A673 (cell line): ENCODE results near the gene SINHCAF.

Experiments used
- CTCF ChIP-seq: fragments of 300-800, 200-600 bp; sonication (generic); conservative IDR thresholded peaks from 2 replicates; pipeline ENCODE4 v1.5.1; 2017; ENCODE audit warnings: low read depth, mild to moderate bottlenecking, antibody characterized with exemption, low read length, moderate library complexity, mixed read lengths
- EZH2 ChIP-seq: fragments of 200-600 bp; sonication (generic); IDR thresholded peaks from 2 replicates; pipeline ENCODE4 v1.6.1; 2017; ENCODE audit warnings: borderline replicate concordance, low read depth, mild to moderate bottlenecking, mixed read lengths, antibody characterized with exemption, low read length; ENCODE audit not compliant: poor library complexity, severe bottlenecking

GRCh38 chr12:31233061-31233730 is 92.8 kb downstream of the SINHCAF start:
- TF ChIP-seq CTCF, result no peak
- TF ChIP-seq EZH2, result no peak
